A204.1 (cell line): ENCODE measurements around the gene IGFALS.

Source experiments
- FAIRE-seq: peaks from 2 replicates; lab custom pipeline; 2012; peaks lifted over from hg19 to GRCh38; lab: Jason Lieb, UNC

Gene IGFALS

GRCh38 chr16:1793578-1794220 is at the start of gene IGFALS:
TSS of gene IGFALS (minus strand) at chr16:1793705. CDS start at chr16:1793652, 53 bp downstream.
- no peak for FAIRE-seq

- FAIRE-seq, result no peak
These were observed 46.0 kb upstream of the IGFALS start for GRCh38 chr16:1839554-1839953.

DNA sequence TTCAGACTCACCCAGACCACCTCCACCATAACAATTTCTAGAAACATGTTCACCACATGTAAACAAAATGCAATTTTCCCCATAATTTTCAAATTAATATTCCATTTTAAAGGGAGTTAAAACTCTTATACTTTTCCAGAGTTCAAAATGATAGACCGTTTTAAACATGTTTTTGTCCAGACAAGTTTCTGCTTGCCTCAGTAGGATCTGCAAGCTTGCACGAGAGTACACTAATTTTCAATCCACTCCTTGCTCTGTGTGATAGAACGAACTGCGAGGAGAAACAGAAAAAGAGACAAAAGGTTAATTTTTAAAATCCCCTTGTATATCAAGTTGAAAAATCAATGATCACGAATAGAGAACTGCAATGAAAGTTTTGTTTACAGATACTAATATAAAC is 40.6 kb upstream of the IGFALS start:
- no peak for FAIRE-seq

- no peak for FAIRE-seq
These were observed 39.4 kb upstream of the IGFALS start for GRCh38 chr16:1832838-1833454.

GRCh38 chr16:1831186-1832075 is 37.9 kb upstream of the IGFALS start:
- no peak for FAIRE-seq

DNA sequence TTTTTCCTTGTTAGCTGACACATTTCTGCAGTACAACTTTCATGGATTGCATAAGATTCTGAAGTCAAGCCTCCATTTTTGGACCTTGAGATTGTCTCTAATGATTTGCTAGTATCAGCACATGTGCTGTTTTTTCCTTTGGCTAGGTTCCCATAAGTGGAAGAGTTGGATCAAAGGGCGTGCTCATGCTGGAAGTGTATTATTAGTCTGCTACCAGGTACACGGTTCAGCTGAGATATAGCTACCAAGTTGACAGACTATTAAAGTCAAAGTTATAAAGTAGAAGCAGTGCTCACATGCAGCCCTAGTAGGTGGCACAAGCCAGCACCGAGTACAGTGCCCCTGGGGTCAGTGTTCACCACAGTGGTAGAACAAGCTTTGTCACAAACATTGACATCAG is 36.7 kb upstream of the IGFALS start:
- no peak for FAIRE-seq

- FAIRE-seq, result no peak
These were observed 35.3 kb upstream of the IGFALS start for GRCh38 chr16:1828645-1829410.

- FAIRE-seq, result no peak
These were observed 33.4 kb upstream of the IGFALS start, which contains the start of the genes FAHD1 and HAGH for GRCh38 chr16:1826691-1827573. TSS of gene FAHD1 (plus strand) at chr16:1827206. CDS start at chr16:1827239, 33 bp downstream. TSS of gene HAGH (minus strand) at chr16:1826825. CDS start at chr16:1826787, 38 bp downstream.

DNA sequence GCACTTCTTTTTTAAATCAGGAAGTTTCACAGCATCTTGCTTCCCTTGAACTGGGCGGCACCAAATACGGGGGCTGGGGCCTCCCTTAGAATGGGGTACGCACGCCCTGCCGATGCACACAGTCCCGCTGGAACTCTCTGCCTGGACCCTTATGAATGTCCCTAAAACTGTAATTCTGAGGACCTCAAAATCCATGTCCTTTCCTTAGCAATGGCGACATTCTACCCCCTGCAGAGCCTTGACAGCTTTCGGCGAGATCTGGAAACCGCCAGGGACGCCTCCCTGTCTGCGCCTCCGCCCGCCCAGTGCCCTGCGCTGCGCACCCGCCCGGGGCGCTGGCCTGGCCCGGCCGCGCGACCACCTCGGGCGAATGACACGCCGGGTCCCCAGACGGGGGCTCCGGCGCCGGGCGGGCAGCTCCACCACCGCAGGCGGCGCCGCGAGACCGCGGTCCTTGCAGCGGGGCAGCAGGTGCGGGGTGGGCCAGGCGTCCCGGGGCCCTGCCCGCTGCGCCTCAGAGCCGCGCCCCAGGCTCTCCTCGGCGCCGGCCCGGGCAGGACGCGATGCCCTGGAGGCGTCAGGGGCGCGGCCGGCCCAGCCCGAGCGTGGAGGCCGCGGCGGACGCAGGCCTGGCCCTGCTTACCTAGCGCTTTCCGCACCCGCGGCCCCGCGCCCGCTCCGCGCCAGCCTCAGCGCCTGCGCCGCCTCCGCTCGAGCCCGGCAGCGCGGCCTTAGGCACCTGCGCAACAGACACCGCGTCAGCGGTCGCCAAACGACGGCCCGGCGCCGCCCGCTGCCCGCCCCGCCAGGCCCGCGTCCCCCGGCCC is 32.6 kb upstream of the IGFALS start:
- no peak for FAIRE-seq

- no peak for FAIRE-seq
These were observed 31.9 kb upstream of the IGFALS start for GRCh38 chr16:1825381-1825863.

- FAIRE-seq, result no peak
These were observed 30.3 kb upstream of the IGFALS start for GRCh38 chr16:1823821-1824220.

DNA sequence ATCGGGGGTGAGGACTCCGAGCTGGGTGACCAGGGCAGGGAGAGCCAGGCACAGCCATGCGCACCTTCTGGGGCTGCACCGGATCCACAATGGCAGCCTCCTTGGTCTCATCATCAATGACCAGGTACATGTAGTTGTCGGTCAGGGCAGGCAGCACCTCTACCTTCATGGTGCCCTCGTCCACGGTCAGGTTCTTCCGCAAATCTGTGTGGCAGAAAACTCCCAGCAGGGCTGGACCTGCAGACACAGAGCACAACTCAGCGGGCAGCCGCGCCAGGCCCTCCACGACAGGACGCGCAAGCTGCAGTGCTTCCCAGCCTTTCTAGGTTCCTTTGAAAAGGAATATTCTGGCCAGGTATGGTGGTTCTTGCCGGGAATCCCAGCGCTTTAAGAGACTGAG is 29.3 kb upstream of the IGFALS start:
- FAIRE-seq, result no peak

- FAIRE-seq, result no peak
These were observed 28.5 kb upstream of the IGFALS start for GRCh38 chr16:1821861-1822611.

- no peak for FAIRE-seq
These were observed 27.4 kb upstream of the IGFALS start for GRCh38 chr16:1820946-1821290.

- no peak for FAIRE-seq
These were observed 26.8 kb upstream of the IGFALS start for GRCh38 chr16:1820096-1820945.

GRCh38 chr16:1819611-1820010 is 26.1 kb upstream of the IGFALS start:
- FAIRE-seq, result no peak

GRCh38 chr16:1818873-1819525 is 25.5 kb upstream of the IGFALS start:
- no peak for FAIRE-seq
